Measurements from ENCODE around the gene DPYSL5. TPM values are rescaled to one million over a fixed set of nuclear protein-coding genes. Genes with fewer than 3 reads are reported as not detected.

The DPYSL5 gene
- total RNA-seq, 1 donor from 2014 or later = 2.9 TPM

DNA sequence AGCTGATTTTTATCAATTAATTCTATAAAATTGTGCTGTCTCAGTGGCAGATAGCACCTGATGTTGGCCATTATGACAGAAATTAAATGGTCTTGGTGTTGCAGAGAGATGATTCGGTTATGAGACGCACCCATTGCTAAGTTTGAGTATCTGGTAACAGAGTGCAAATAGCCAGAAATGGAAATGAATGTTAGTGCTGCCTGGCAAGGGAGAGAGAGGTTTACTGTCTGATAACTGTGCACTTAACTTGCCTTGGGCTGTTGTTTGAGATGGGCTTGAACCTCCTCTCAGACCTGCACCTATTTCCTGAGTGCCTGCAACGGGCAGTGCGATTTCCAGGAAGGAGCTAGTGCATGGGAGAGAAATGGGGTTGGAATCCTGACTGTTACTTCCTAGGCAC is 11.7 kb downstream of the DPYSL5 start:
- no peaks in the 10 kb centered on the region for H3K9me3 ChIP-seq (ENCODE audit: insufficient read depth, low read depth, low read length)
- no peak overlapping the region for H3K4me3 Mint-ChIP-seq (ENCODE audit: unreplicated experiment)
- no peaks in the 10 kb centered on the region for H3K4me1 Mint-ChIP-seq (ENCODE audit: low read depth, unreplicated experiment)
- no peaks in the 10 kb centered on the region for H3K36me3 ChIP-seq (ENCODE audit: insufficient read depth, low read length)
- no peak overlapping the region for H3K9ac ChIP-seq (ENCODE audit: low read length)
- no peak overlapping the region for H3K4me3 ChIP-seq (ENCODE audit: insufficient read depth, low read depth, low read length)
- H3K4me2 ChIP-seq (ENCODE audit: low read length) = no peak overlapping the region
- no peak overlapping the region for H3K27ac Mint-ChIP-seq (ENCODE audit: unreplicated experiment)
- H3K36me3 Mint-ChIP-seq (ENCODE audit: low read depth, unreplicated experiment) = peaks cover 2% of the 10 kb centered on the region
- H3K4me1 ChIP-seq (ENCODE audit: insufficient read depth, low read length) = no peaks in the 10 kb centered on the region
- TF ChIP-seq EZH2 (IDR thresholded peaks at IDR 0.05; ENCODE audit: insufficient read depth, low read length) (no peak), CTCF (IDR thresholded peaks at IDR 0.05; ENCODE audit: insufficient read depth, low read depth, low read length) (no peak)
- H2AFZ ChIP-seq (ENCODE audit: low read depth, low read length) = no peak overlapping the region
- H3K27me3 ChIP-seq (ENCODE audit: insufficient read depth, low read length) = peaks cover 18% of the 10 kb centered on the region
- FAIRE-seq (no peak), DNase-seq (ENCODE audit: low read depth) (no peak)
- no peaks in the 10 kb centered on the region for H3K79me2 ChIP-seq (ENCODE audit: insufficient read depth, low read length)
- H3K27me3 Mint-ChIP-seq (ENCODE audit: low read depth, unreplicated experiment) = peaks cover 39% of the 10 kb centered on the region
- H3K9me3 Mint-ChIP-seq (ENCODE audit: unreplicated experiment) = no peaks in the 10 kb centered on the region
- H4K20me1 ChIP-seq (ENCODE audit: insufficient read depth, low read length) = no peaks in the 10 kb centered on the region
- no peak overlapping the region for H3K27ac ChIP-seq (ENCODE audit: low read depth, low read length)

GRCh38 chr2:26860211-26860850 is 12.4 kb downstream of the DPYSL5 start:
- H3K4me3 Mint-ChIP-seq (ENCODE audit: unreplicated experiment) = no peak overlapping the region
- Histone ChIP-seq H3K36me3 (ENCODE audit: insufficient read depth, low read length) (no peaks in the 10 kb centered on the region), H3K79me2 (ENCODE audit: insufficient read depth, low read length) (no peaks in the 10 kb centered on the region), H3K27ac (ENCODE audit: low read depth, low read length) (no peak overlapping the region), H4K20me1 (ENCODE audit: insufficient read depth, low read length) (no peaks in the 10 kb centered on the region), H3K9me3 (ENCODE audit: insufficient read depth, low read depth, low read length) (no peaks in the 10 kb centered on the region), H3K9ac (ENCODE audit: low read length) (no peak overlapping the region), H3K4me1 (ENCODE audit: insufficient read depth, low read length) (no peaks in the 10 kb centered on the region), H2AFZ (ENCODE audit: low read depth, low read length) (no peak overlapping the region), H3K27me3 (ENCODE audit: insufficient read depth, low read length) (peaks cover 16% of the 10 kb centered on the region), H3K4me3 (ENCODE audit: insufficient read depth, low read depth, low read length) (no peak overlapping the region), H3K4me2 (ENCODE audit: low read length) (no peak overlapping the region)
- peak overlapping the region; percentile 26 for H3K27ac Mint-ChIP-seq (ENCODE audit: unreplicated experiment)
- no peaks in the 10 kb centered on the region for H3K9me3 Mint-ChIP-seq (ENCODE audit: unreplicated experiment)
- TF ChIP-seq EZH2 (IDR thresholded peaks at IDR 0.05; ENCODE audit: insufficient read depth, low read length) (no peak), CTCF (IDR thresholded peaks at IDR 0.05; ENCODE audit: insufficient read depth, low read depth, low read length) (no peak)
- DNase-seq (ENCODE audit: low read depth) = no peak
- H3K27me3 Mint-ChIP-seq (ENCODE audit: low read depth, unreplicated experiment) = peaks cover 40% of the 10 kb centered on the region
- no peak for FAIRE-seq
- H3K4me1 Mint-ChIP-seq (ENCODE audit: low read depth, unreplicated experiment) = no peaks in the 10 kb centered on the region
- H3K36me3 Mint-ChIP-seq (ENCODE audit: low read depth, unreplicated experiment) = peaks cover 2% of the 10 kb centered on the region

DNA sequence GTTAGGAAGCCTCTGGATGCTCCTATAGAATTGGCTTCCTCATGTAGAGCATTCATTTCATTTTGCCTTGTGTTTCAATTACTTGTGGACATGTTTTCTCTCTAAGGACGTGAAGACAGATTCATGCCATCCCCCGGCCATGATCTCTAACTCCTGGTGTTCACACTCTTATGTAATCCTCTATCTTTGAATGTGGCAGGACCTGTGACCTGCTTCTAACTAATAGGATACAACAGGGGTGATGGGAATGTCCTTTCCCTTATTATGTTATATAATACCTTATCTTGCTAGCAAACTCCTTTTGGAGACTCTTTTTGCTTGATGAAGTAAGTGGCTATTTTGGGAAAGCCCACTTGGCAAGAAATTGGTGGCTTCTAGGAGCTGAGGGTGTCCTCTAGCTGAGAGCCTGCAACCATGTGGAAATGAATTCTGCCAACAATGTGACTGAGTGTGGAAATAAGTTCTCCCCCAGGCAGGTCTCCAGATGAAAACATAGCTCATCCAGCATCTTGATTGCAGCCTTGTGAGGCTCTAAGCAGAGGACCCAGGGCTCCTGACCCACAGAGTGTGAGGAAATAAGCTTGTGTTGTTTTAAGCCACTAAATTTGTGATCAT is 13.8 kb downstream of the DPYSL5 start:
- no peak for FAIRE-seq

More for the DNA sequence above, 13.8 kb downstream of the DPYSL5 start:
- no peak overlapping the region for H3K4me2 ChIP-seq (ENCODE audit: low read length)
- no peak overlapping the region for H3K27ac ChIP-seq (ENCODE audit: low read depth, low read length)
- peaks cover 14% of the 10 kb centered on the region for H3K27me3 ChIP-seq (ENCODE audit: insufficient read depth, low read length)
- H3K36me3 Mint-ChIP-seq (ENCODE audit: low read depth, unreplicated experiment) = peaks cover 2% of the 10 kb centered on the region
- H3K27me3 Mint-ChIP-seq (ENCODE audit: low read depth, unreplicated experiment) = peaks cover 32% of the 10 kb centered on the region
- H3K4me1 ChIP-seq (ENCODE audit: insufficient read depth, low read length) = no peaks in the 10 kb centered on the region
- H3K4me3 ChIP-seq (ENCODE audit: insufficient read depth, low read depth, low read length) = no peak overlapping the region
- H3K9me3 ChIP-seq (ENCODE audit: insufficient read depth, low read depth, low read length) = no peaks in the 10 kb centered on the region
- TF ChIP-seq EZH2 (IDR thresholded peaks at IDR 0.05; ENCODE audit: insufficient read depth, low read length) (no peak), CTCF (IDR thresholded peaks at IDR 0.05; ENCODE audit: insufficient read depth, low read depth, low read length) (no peak)
- DNase-seq (ENCODE audit: low read depth) = no peak
- no peak overlapping the region for H3K9ac ChIP-seq (ENCODE audit: low read length)
- H3K9me3 Mint-ChIP-seq (ENCODE audit: unreplicated experiment) = no peaks in the 10 kb centered on the region
- H3K36me3 ChIP-seq (ENCODE audit: insufficient read depth, low read length) = no peaks in the 10 kb centered on the region
- H3K27ac Mint-ChIP-seq (ENCODE audit: unreplicated experiment) = no peak overlapping the region
- H3K4me1 Mint-ChIP-seq (ENCODE audit: low read depth, unreplicated experiment) = no peaks in the 10 kb centered on the region
- H3K4me3 Mint-ChIP-seq (ENCODE audit: unreplicated experiment) = no peak overlapping the region
- no peaks in the 10 kb centered on the region for H3K79me2 ChIP-seq (ENCODE audit: insufficient read depth, low read length)
- no peak overlapping the region for H2AFZ ChIP-seq (ENCODE audit: low read depth, low read length)
- H4K20me1 ChIP-seq (ENCODE audit: insufficient read depth, low read length) = no peaks in the 10 kb centered on the region

Measured in astrocyte (in vitro differentiated cells and primary cell).